Skin epidermis (tissue), 12 donors: ENCODE data around the gene HNF1B.

Source experiments
- H3K27ac ChIP-seq, 21 experiments: fragments of 200-600 bp; sonication (generic) in 11 of 21; one replicate each; pipeline ENCODE4 v1.5.0; 2020; ENCODE audit warnings: mild to moderate bottlenecking in 3 of 21, inconsistent platforms in 2 of 21, moderate library complexity in 2 of 21
- H3K4me3 ChIP-seq, 7 experiments: fragments of 200-600 bp; sonication (generic) in 2 of 7; one replicate each; pipeline ENCODE4 v1.5.0; 2020; ENCODE audit warnings: inconsistent platforms in 2 of 7, mild to moderate bottlenecking in 2 of 7, moderate library complexity in 1 of 7

HNF1B gene

DNA sequence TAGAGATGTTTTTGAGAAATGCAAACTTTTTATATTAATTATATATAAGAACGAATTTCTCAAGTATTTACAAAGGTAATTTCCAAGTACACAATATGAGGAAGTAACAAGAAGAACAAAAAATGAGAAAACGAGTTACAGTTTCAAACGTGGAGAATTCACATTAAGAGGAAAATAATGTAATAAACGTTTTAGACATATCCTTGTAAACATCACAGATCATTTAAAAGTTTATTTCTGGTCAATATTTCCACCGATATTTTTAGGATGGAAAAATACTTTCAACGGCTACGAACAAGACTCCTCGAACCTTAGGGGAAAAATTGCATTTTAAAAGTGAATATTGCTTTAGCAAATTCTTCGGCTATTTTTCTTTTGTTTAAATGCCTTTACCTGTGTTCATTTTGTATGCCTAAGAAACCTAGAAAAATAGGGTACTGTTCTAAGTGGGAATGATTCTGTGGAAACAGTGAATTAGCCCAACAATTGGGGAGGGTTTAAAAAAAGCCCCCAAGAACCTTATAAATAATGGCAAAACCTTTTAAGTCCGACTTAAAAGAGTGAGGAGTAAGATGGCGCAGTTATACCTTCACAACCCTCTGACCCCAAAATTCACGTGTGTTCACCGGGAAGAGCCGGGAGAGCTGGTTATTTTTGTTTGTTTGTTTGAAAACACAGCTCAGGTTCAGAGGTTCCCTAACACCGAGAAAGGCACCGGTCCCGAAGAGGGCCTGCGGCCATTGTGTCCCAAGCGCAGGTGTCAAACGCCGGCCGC, 3.3 kb downstream of the HNF1B start:
- no peak overlapping the region for H3K27ac ChIP-seq

DNA sequence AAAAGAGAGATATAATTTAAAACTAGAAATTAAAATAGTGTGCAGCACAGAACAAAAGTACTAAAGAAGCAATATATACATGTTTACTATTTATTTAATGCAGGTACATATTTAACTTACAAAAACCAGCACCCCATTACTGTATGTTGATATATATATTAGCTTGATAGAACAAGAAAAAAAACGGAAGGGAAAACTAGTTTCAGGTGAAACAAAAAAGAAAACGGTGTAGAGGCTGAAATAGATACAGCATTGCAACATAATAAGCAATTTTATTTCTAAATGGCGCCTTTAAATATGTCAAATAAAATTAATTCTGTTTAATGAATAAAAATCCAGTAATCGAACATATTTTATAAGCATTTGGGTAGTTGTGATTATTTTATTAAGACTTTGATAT, 3.9 kb downstream of the HNF1B start:
- H3K4me3 ChIP-seq: no peak overlapping the region
- no peak overlapping the region for H3K27ac ChIP-seq

More for the DNA sequence above, 3.3 kb downstream of the HNF1B start:
- H3K4me3 ChIP-seq: no peak overlapping the region

DNA sequence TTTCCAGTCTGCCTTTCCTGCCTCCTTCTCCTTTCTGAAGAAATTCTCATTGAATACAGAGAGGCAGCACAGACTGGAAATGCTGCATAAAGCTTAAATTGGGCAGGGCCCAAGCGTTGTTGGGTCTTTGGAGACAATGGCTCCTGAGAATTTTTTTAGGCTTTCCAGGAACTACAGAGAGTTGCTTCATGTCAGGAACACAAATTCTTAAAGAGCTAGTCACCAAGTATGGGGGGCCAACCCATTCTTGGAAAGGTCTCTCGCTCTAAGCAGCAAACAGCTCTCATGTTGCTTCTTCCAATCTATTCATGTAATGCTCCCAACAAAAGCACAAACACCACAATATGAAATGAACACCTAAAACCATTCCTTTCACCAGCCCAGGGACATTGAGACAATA, 6.9 kb downstream of the HNF1B start:
- no peak overlapping the region for H3K27ac ChIP-seq
- no peak overlapping the region for H3K4me3 ChIP-seq

DNA sequence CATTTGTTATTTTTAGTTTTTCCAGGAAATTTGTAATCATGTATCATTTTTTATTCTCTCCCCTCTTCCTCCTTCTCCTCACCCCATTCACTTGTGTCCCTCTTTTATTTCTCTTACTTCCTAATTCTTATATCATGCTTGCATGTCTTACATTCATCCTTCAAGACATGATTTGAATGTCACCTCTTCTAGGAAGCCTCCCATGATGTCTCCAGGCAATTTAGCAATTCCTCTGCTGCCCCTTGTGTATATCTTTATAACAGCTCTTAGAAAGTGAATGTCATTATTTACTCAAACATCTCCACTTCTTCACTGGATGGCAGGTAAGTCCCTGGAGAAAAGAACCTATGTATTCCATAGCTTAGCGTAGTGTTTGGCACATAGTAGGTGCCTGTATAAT, 7.8 kb downstream of the HNF1B start:
- Histone ChIP-seq H3K4me3 (no peak overlapping the region), H3K27ac (no peak overlapping the region)

DNA sequence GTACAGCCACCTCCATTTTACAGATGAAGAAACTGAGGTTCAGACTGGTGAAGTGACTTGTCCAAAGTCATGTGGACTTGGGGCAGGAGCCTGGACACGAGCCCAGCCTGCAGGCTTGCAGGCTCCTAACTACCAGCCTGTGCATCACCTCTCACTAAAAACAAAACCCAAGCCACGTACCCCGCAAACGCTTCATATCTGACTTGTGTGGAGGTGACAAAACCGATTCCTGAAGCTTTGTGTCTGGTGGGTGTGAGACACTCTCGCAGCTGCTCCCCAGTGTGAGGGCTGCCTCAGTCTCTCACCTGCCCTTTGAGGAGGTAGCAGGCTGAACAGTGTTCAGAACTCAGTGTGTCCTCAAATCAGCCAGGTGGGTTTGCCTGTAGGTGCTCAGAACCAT, 8.4 kb downstream of the HNF1B start:
- no peak overlapping the region for H3K4me3 ChIP-seq
- H3K27ac ChIP-seq: no peak overlapping the region

DNA sequence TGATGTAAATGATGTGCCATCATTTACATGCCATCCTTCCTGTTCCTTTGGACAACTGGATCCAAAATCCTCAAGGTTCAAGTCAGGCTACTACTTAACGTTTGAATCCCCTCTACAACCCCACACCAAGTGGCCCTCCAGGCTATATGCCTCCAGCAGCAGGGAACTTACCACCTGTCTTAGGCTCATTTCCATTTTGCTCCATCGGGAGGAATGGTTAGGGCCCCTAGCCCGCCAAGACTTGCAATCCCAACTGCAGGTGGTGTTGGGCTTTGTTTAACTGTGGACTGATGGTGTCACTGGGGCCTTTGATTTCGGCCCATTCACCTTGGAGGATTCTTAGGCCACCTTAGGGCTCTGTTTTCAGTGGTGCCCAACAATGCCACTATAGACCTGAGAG, 9.7 kb downstream of the HNF1B start:
- H3K27ac ChIP-seq: no peak overlapping the region

DNA sequence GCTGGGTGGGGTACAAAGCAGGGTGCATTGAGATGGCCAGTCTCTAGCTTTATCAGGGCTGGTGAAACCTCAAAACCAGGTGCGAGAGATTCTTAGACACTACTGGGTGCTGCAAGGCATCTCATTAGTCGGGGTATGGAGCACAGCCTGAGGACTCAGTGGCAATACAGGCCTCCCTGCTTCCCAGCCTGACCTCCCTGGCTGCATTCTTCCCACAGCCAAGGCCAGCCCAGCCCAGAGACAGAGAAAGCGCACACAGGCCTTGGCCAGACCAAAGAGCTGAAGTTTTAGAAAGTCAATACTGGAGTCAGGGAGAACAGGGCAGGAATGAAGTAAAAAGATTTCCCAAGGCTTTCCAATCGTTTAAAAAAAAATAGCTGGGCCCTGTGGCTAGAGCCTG, 12.5 kb downstream of the HNF1B start:
- Histone ChIP-seq H3K27ac (no peak overlapping the region), H3K4me3 (no peak overlapping the region)

More for the DNA sequence above, 9.7 kb downstream of the HNF1B start:
- H3K4me3 ChIP-seq: no peak overlapping the region

DNA sequence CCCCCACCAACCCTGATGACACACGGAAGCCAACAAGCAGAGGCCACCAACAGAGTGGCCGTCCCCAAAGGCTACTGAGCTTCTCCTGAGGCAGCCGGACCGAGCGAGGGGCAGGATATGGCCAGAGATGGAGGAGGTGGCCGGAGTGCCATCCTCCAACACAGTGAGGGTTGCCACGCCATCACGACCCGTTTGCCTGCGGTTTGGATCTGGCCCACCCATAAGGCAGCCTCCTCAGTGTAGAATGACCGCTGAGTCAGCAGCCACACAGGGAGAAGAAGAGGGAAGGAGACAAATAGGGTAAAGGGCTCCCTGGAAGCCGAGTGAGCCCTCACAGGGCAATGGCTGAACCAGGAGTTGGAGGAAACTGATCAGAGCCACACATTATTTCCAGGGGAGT, 13.8 kb downstream of the HNF1B start:
- no peak overlapping the region for H3K4me3 ChIP-seq
- H3K27ac ChIP-seq: no peak overlapping the region

DNA sequence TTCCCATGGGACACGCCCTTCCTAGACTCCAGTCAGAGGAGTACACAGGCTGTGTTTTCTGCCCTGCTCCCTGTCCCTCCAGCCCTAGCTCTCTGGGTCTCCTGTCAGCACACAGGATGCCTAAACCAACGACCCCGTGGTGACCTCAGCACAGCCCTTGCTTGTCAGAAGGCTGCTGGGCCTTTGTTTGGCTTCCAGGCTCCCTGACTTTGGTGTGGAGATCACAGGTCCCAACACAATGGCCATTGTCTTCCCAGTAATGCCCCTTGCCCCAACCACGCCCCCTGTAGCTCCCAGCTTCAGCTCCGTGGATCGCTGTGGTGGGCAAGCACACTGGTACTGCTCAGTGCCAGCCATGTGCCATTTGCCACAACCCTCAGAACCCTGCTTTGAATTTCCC, 15.0 kb downstream of the HNF1B start:
- H3K4me3 ChIP-seq: no peak overlapping the region
- H3K27ac ChIP-seq: no peak overlapping the region

DNA sequence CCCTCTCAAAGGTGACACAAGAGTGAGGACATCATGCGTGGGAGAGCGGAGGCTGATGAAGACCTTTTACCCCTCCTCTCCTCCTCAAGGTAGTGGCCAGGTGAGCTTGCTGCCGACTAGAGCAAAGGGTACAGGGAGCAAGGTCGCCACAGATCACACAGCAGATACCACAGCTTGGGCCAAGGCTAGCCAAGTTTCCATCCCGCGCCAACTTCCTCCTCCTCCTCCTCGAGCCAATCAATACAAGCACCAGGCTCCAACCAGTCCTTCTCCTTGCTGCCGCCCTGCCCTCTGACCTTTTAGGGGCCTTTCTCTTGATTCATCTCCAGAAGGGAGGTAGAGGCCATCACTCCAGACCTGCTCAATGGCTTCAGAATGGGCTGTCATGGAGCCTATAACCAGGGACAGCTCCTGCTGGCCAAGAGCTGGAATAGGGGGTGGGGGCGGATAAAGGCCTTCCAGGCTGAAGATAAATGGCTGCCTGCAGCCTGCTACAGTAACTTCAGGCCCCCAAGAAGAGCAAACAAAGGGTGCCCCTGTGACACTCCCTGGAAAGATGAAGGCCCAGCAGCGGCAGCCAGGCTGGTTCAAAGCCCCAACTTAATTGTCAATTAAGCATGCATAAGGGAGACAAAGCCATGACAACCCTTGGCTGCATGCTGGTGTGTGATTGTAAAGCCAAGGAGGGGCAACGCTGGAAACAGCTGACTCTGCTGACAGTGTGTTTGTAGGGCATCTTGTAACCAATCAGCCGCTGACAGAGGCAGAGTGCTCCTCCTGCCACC, 17.8 kb downstream of the HNF1B start:
- H3K27ac ChIP-seq: no peak overlapping the region
- H3K4me3 ChIP-seq: no peak overlapping the region

DNA sequence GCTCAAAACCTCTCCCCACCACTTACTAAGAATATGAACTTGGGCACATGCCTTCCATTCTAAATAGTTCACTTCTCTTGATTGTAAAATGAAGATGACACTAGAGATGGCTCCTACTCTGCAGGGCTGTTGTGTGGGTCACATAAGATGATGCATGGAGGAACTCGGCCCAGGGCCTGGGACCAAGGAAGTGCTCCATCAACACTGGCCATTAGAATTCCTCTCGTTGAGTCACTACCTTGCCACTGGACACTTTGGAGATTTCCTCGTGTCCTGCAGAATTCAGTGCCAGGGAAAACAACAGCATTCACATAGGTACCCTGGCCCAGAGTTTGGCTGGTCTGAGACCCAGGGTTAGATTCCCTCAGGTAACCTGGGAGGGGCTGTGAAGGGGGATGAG, 18.6 kb downstream of the HNF1B start:
- Histone ChIP-seq H3K4me3 (no peak overlapping the region), H3K27ac (no peak overlapping the region)

DNA sequence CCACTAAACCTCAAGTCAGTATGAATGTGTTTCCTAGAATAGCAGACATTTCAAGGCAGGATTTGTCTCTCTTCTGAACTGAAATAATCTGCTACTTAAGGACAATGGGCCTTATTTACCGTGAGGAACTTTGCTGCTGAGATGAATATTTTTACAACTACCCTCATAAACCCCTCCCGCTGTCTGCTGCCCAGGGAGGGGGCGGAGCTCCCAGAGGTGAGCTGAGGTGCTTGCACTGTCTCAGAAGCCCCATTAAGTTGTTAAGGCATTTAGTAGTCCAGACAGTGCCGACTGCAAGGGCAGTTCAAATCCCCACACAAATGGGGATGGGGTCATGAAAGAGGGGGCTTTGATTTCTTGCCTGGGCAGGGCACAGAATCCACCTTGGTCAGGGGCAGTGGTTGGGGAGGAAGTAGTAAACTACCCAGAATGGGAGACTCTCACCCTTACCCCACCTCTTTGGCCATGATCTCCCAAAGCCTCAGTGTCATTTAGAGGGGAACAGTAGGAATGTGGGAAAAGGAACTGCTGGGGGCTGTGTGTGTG, 19.2 kb downstream of the HNF1B start:
- Histone ChIP-seq H3K4me3 (no peak overlapping the region), H3K27ac (no peak overlapping the region)

DNA sequence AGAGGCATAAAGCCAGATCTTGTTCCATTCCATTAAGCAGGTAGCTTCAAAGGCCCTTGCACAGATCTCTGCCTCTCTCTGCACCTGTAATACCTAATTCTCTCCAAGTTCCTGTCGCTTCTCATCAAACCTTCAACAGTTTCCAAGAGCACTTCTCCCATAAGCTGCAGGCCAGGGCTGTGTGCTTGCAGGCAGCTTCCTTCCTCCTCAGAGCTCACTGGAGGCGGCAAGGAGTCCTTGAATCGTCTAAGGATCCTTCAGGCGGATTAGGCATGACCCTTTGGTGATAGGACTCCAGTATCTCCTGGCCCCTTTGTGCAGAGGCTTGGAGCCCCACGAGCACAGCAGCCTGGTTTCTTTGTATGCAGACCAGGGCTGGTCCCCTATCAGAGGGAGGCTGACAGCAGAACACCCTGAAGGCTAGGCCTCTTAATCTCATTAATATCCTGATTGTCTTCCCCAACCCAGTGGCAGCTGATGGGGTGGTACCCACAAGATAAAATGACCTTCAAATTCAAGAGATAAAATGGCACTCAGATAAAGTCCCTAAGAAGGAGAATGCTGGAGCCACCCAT, 19.8 kb downstream of the HNF1B start:
- H3K4me3 ChIP-seq: no peak overlapping the region

DNA sequence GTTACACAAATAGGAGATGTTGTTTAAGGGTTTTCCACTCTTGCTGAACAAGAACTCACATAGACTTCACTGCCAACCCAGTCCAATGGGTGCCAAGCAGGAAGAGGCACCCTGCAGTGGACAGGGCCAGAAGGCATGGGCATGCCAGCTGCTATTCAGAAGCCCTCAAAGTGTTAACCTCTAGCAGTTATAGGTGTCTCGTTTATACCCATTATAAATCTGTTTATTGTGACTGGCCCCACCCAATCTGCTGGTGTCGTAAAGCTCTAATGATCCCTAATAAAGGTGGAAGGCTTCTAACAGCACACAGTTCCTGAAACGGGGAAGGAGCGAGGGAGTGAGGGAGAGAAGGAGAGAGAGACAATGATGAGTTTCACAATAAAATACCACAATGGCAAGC, 23.9 kb downstream of the HNF1B start:
- Histone ChIP-seq H3K4me3 (no peak overlapping the region), H3K27ac (no peak overlapping the region)

More for the DNA sequence above, 19.8 kb downstream of the HNF1B start:
- H3K27ac ChIP-seq: no peak overlapping the region

DNA sequence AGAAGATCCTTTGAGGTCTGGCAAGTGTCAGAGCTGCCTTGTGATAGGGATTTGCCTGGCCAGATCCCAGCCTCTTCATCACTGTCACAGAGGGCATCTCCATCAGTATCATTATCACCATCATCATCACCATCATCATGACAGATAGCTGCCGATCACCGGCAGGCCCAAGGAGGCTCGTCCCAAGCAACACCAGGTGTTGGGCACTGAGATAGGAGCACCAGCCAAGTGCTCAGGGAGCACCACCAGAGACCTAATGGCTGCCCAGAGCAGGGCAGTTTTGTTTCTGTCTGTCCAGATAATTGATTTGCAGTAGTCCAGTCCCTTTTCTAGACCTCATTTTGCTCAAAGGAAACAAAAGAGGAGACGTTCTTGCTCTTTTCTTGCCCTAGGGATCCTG, 25.0 kb downstream of the HNF1B start:
- Histone ChIP-seq H3K27ac (no peak overlapping the region), H3K4me3 (no peak overlapping the region)

DNA sequence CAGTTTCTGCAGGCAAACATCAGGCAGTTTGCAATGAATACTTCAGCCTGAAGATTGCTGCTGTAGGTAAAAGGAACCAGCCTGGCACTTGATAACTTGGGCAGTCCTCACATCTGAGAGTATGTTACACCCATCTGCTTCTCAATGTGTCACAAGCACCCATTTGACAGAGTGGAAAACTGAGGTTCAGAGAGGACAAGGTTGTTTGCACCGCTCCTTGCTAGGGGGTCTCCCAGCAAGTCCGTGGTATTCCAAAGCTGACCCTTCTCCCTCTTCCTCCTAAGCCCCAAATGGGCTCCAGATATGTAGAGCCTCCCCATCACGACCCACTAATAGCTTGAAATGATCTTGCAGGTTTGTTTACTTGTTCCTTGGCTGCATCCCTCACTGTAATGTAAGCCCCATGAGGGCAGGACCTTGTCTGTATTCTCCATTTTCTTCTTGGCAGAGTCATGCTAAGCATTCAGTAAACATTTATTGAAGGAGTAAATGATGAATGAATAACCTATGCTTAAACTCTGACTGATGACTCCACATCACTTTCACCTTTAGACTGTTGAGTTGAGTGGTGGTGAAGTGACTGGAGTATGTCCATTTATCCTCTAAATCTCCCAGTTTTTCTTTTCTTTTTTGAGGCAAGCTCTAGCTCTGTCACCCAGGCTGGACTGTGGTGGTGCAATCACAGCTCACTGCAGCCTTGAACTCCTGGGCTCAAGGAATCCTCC, 26.4 kb downstream of the HNF1B start:
- no peak overlapping the region for H3K4me3 ChIP-seq
- no peak overlapping the region for H3K27ac ChIP-seq

DNA sequence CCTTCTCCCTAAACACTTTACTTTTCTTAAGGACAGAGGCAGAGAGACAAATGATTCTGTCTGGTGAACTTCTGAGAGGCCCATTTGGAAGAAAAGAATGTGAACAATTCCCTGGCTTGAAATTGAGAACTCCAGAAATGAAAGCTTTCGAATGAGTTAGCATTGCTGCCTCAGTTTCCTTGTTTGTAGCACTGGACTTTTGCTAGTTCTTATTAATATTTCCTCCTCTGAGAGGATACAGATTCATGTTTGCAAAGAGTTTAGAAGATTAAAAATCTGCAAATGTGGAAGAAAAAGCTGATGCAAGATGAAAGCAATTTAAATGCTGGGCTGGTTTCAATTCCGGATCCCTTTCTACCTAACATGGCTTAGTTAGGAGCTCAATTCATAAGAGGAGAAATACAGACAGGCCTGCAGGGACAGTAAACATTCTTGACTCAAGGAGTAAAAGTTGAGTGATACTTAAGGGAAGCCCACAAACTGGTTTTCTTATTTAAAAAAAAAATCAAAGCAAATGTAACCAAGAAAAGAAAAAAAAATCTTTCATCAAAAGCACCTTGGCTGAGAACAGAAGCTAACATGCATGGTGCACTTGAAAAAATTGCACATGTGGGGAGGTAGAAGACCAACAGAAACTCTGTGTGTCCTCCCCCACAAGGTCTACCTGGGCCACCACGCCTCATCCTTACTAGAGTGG, 27.1 kb downstream of the HNF1B start:
- H3K4me3 ChIP-seq: no peak overlapping the region
- no peak overlapping the region for H3K27ac ChIP-seq

DNA sequence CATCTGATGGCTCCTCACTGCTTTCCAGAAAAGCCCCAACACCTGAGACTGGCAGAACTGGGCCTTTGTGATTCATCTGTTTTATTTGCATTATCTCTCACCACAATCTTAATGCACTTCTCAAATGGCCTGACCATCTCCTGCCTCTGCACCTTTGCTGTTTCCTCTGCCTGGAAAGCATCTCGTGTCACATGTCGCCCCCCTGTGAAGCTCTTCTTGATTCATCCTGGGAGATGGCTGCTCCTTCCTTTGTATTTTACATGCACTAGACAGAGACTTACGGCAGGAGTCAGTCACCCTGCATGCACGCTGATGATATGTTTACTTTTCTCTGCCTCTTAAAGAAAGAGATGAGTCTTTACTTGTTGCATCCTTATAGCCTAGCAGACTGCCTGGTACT, 30.0 kb downstream of the HNF1B start:
- no peak overlapping the region for H3K27ac ChIP-seq
- H3K4me3 ChIP-seq: no peak overlapping the region

DNA sequence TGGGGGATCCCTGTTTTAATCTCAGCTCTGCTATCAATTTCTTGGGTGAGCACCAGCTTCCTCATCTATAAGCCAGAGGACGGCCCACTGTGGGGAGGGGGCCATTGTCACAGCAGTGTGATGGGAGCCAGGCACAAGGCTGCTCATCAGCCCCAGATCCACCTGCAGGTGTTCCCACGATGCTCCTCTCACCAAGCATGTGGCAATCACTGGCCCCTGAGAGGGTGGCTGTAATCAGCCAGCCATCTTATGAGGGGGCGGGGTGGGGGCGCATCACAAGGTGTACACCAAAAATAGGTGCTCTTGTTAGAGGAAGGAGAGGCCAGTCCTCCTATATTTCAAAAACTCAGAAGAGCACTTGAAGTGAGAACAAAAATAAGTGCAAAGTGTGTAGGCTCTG, 31.2 kb downstream of the HNF1B start:
- Histone ChIP-seq H3K4me3 (no peak overlapping the region), H3K27ac (no peak overlapping the region)

DNA sequence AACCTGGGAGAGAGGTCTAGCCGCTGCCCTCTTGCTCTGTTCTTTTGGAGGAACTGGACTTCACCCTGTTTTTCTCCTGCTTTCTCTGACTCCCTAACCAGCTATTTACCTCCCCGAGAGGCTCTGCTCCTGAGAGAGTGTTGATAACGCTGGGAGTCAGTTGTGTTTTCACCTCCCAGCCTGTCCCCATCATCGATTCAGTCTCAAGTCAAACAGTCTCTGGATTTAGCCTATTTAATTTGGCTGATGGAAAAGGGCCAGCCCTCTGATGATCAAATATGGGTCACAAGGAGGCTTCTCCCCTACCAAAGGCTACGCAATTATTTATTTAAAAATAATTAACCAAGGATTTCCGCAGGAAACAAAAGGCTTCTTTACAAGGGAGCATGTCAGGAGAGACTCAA, 31.8 kb downstream of the HNF1B start:
- H3K4me3 ChIP-seq: no peak overlapping the region
- H3K27ac ChIP-seq: no peak overlapping the region
